Suprapubic skin (tissue), 4 donors: ENCODE measurements around the gene C1QTNF8. TPM values are rescaled to one million over a fixed set of nuclear protein-coding genes. Genes with fewer than 3 reads are reported as not detected.

Experiments used
- DNase-seq, 2 donors: peaks; one replicate each; pipeline ENCODE4 v3.0.0-alpha.2; 2019; ENCODE audit warnings: low spot score in 2 of 2
- H3K27ac ChIP-seq: fragments of 200-600 bp; sonication (generic); one replicate; pipeline ENCODE4 v1.5.1; 2019
- H3K27me3 ChIP-seq: fragments of 200-600 bp; sonication (generic); one replicate; pipeline ENCODE4 v1.5.1; 2019
- H3K36me3 ChIP-seq: fragments of 200-600 bp; sonication (generic); one replicate; pipeline ENCODE4 v1.5.1; 2019
- H3K4me1 ChIP-seq: fragments of 200-600 bp; sonication (generic); one replicate; pipeline ENCODE4 v1.5.1; 2019
- H3K4me3 ChIP-seq: fragments of 200-600 bp; sonication (generic); one replicate; pipeline ENCODE4 v1.5.1; 2019; ENCODE audit warnings: mild to moderate bottlenecking
- H3K9me3 ChIP-seq: fragments of 200-600 bp; sonication (generic); one replicate; pipeline ENCODE4 v1.5.1; 2019
- EP300 ChIP-seq: sonication (generic); formaldehyde crosslinking; IDR thresholded peaks from one replicate; pipeline ENCODE4 v1.6.1; 2017; ENCODE audit warnings: antibody characterized with exemption
- POLR2A ChIP-seq, 2 donors: fragments of 450-650 bp; IDR thresholded peaks; one replicate each; pipeline ENCODE4 v1.6.1; 2017; ENCODE audit warnings: antibody characterized with exemption in 2 of 2, mild to moderate bottlenecking in 2 of 2, moderate library complexity in 2 of 2
- POLR2AphosphoS5 ChIP-seq, 3 donors: sonication (generic); formaldehyde crosslinking; IDR thresholded peaks; one replicate each; pipeline ENCODE4 v1.6.1; 2017; ENCODE audit warnings: antibody characterized with exemption in 3 of 3
- WGBS: methylation state at CpG from one replicate; pipeline ENCODE4 v1.1.5; 2018; 5-methylcytosine and 5-hydroxymethylcytosine counted together
- total RNA-seq, 4 donors: library from RNA; depleted of rRNA; stranded (reverse); fragments of >200 nt; gene quantifications; one replicate each; pipeline ENCODE4 v1.1.0, GENCODE V29; 2016
- TF ChIP-seq, protein P1 (sequence below), 2 donors: fragments of 200-600 bp in 1 of 2; fragments of 450-650 bp in 1 of 2; sonication (generic) in 1 of 2; IDR thresholded peaks; one replicate each; pipeline ENCODE4 v1.5.1; 2016 to 2019; ENCODE audit warnings: antibody characterized with exemption in 2 of 2, mild to moderate bottlenecking in 1 of 2, moderate library complexity in 1 of 2

C1QTNF8 gene
- total RNA-seq, 4 donors from 2014 or later, result not detected

- Histone ChIP-seq H3K27me3 (peaks cover 77% of the 10 kb centered on the region), H3K4me1 (peaks cover 23% of the 10 kb centered on the region)
- 34% methylated on average over 13 of the region's 37 CpGs for WGBS
Measured at GRCh38 chr16:1048442-1049112, 47.5 kb downstream of the C1QTNF8 start.

GRCh38 chr16:1047801-1048200 is 48.2 kb downstream of the C1QTNF8 start:
- Histone ChIP-seq H3K4me1 (peaks cover 23% of the 10 kb centered on the region), H3K27me3 (peaks cover 74% of the 10 kb centered on the region), H3K27ac (no peak overlapping the region), H3K9me3 (no peaks in the 10 kb centered on the region), H3K36me3 (no peaks in the 10 kb centered on the region), H3K4me3 (no peak overlapping the region)
- no CpG with 5 or more reads among the region's 16 CpGs for WGBS
- TF ChIP-seq, protein P1, sequence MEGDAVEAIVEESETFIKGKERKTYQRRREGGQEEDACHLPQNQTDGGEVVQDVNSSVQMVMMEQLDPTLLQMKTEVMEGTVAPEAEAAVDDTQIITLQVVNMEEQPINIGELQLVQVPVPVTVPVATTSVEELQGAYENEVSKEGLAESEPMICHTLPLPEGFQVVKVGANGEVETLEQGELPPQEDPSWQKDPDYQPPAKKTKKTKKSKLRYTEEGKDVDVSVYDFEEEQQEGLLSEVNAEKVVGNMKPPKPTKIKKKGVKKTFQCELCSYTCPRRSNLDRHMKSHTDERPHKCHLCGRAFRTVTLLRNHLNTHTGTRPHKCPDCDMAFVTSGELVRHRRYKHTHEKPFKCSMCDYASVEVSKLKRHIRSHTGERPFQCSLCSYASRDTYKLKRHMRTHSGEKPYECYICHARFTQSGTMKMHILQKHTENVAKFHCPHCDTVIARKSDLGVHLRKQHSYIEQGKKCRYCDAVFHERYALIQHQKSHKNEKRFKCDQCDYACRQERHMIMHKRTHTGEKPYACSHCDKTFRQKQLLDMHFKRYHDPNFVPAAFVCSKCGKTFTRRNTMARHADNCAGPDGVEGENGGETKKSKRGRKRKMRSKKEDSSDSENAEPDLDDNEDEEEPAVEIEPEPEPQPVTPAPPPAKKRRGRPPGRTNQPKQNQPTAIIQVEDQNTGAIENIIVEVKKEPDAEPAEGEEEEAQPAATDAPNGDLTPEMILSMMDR (IDR thresholded peaks at IDR 0.05), result no peak
- TF ChIP-seq POLR2AphosphoS5 (IDR thresholded peaks at IDR 0.05) (no peak), POLR2A (IDR thresholded peaks at IDR 0.05) (no peak), EP300 (no peak)
- no peak for DNase-seq

More at GRCh38 chr16:1048442-1049112, 47.5 kb downstream of the C1QTNF8 start:
- no peaks in the 10 kb centered on the region for H3K36me3 ChIP-seq
- no peaks in the 10 kb centered on the region for H3K9me3 ChIP-seq
- H3K27ac ChIP-seq, result no peak overlapping the region
- no peak overlapping the region for H3K4me3 ChIP-seq
- TF ChIP-seq POLR2AphosphoS5 (IDR thresholded peaks at IDR 0.05) (no peak), EP300 (no peak), POLR2A (IDR thresholded peaks at IDR 0.05) (no peak)
- TF ChIP-seq, protein P1 (IDR thresholded peaks at IDR 0.05), result no peak
- DNase-seq, result no peak

GRCh38 chr16:1047123-1047522 is 48.9 kb downstream of the C1QTNF8 start:
- Histone ChIP-seq H3K36me3 (no peaks in the 10 kb centered on the region), H3K9me3 (no peaks in the 10 kb centered on the region), H3K4me3 (no peak overlapping the region), H3K27me3 (peaks cover 78% of the 10 kb centered on the region), H3K27ac (no peak overlapping the region), H3K4me1 (peaks cover 23% of the 10 kb centered on the region)
- WGBS, result 72% methylated on average over 8 of the region's 9 CpGs
- no peak for DNase-seq
- TF ChIP-seq, protein P1 (IDR thresholded peaks at IDR 0.05), result no peak
- no peak for TF ChIP-seq EP300
- TF ChIP-seq POLR2A (IDR thresholded peaks at IDR 0.05), result no peak
- TF ChIP-seq POLR2AphosphoS5 (IDR thresholded peaks at IDR 0.05), result no peak

- Histone ChIP-seq H3K4me3 (no peak overlapping the region), H3K27me3 (peaks cover 80% of the 10 kb centered on the region), H3K4me1 (peaks cover 23% of the 10 kb centered on the region), H3K36me3 (no peaks in the 10 kb centered on the region), H3K9me3 (no peaks in the 10 kb centered on the region), H3K27ac (no peak overlapping the region)
- no peak for DNase-seq
- TF ChIP-seq POLR2AphosphoS5 (IDR thresholded peaks at IDR 0.05), result no peak
- TF ChIP-seq POLR2A (IDR thresholded peaks at IDR 0.05), result no peak
- TF ChIP-seq EP300, result no peak
- TF ChIP-seq, protein P1 (IDR thresholded peaks at IDR 0.05), result no peak
- WGBS, result no CpG with 5 or more reads among the region's 49 CpGs
Measured at GRCh38 chr16:1045993-1046911, 49.8 kb downstream of the C1QTNF8 start.
